Stimulated activated CD8-positive, alpha-beta memory T cell treated with anti-CD3 and anti-CD28 coated beads, Interleukin-15, amount 100 ng/mL, for 4 hours (primary cell): ENCODE data around the gene SEC14L3.

Experiments used
- DNase-seq, 2 donors: peaks; one replicate each; pipeline ENCODE4 v3.0.0-alpha.2; 2020; ENCODE audit warnings: low read depth in 2 of 2

The SEC14L3 gene

GRCh38 chr22:30423301-30423958 lies 48.4 kb downstream of the SEC14L3 start:
- peak in 1 of 2 donors; percentile 21 for DNase-seq

DNA sequence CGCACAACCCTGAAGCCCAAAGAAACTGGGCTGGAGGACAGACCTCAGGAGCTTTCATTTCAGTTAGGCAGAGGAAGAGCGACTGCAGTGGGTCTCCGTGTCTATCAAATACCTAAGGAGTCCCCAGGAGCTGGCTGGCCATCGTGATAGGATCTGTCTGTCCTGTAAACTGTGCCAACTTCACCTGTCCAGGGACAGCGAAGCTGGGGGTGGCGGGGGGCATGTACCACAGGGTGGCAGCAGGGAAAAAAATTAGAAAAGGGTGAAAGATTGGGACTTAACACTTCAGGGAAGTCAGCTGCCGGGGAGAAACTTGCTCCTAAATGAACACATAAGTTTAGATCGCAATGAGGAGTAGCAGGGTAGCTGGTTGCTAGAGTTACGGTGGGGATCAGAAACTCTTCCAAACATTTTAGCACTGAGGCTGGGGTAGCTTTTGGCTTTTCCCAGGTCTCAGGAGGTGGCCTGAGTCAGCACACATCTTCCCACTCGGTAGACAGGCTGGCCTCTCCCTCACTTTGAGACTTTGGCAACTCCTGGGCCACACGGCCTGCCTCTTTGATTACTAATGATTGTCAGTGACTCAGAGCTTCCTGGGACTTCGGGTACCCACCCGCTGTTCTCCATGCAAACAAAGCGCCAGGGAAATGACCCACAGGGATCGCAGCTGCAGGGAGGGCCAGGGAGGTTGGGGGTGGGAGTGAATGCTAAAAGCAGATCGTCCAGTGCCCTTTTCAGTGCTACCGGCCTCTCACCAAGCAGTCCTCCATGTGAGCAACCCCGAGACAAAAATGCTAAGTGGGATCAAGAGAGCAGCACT lies 49.1 kb downstream of the SEC14L3 start:
- DNase-seq: no peak

GRCh38 chr22:30421695-30422480 lies 49.9 kb downstream of the SEC14L3 start:
- no peak for DNase-seq

DNA sequence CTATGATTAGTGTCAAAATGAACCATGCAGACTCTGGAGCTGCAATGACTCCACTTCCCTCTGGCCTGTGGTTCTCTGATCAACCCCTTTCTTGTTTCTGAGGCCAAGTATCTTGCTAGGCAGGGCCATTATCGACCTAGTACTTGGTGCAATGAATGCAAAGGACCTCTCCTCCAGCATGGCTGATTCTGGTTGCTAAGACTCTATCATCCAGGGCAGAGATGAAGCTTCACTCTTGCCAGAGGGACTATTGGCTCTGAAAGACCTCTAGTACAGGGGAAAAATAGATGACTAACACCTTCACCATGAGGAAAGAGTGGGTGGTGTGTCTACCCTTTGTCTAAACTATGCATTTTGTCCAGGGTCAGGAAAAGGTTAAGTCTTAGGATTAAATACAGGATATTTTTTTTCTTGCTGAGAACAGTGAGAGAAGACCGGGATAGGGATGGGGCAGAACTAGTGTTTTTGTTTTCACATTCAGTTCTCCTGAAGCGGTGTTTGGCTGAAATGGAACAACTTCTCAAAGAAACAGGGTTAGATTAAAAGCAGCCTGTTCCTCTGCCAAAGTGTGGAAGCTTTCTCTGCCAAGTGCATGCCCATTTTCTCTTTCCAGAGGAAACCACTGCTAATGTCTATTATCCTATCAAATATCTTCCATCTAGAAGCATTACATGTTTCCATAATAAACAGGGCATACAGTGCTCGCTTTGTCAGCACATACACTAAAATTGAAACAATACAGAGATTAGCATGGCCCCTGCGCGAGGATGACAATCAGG lies 51.3 kb downstream of the SEC14L3 start:
- no peak for DNase-seq

- no peak for DNase-seq
Measured at GRCh38 chr22:30416837-30417236, 55.0 kb downstream of the SEC14L3 start.

- no peak for DNase-seq
Measured at GRCh38 chr22:30416403-30416802, 55.4 kb downstream of the SEC14L3 start.

GRCh38 chr22:30414525-30415047 lies 57.2 kb downstream of the SEC14L3 start:
- no peak for DNase-seq

DNA sequence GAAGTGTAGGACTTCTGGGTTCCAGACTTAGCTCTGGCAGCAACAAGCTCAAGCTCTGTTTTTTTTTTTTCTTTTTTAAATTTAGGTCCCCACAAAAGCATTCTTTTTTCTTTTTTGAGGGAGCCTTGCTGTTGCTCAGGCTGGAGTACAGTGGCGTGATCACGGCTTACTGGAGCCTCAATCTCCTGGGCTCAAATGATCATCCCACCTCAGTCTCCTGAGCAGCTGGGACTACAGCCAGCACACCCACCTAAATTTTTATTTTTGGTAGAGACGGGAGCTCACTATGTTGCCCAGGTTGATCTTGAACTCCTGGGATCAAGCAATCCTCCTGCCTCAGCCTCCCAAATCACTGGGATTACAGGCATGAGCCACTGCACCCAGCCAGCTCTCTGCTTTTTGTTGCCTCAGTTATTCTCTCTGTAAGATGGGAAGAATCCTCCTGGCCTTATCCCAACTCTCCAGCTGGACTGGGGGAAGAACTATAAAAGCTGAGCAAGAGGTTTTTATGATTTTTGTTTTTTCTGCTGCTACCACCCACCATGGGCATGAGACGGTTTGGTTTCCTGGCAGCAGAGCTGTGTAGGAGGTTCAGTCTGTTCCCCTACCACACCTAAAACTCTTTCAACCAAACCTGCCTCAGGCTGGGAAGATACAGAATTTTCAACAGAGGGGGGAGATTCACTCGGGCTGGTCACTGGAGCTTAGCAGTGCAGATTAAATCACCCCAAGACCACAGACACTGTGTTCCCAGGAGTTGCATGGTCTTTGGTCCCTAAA lies 57.9 kb downstream of the SEC14L3 start:
- no peak for DNase-seq

- DNase-seq: no peak
Measured at GRCh38 chr22:30413001-30413400, 58.8 kb downstream of the SEC14L3 start.

- no peak for DNase-seq
Measured at GRCh38 chr22:30411780-30412179, 60.0 kb downstream of the SEC14L3 start.
